ENCODE data around the gene RAB17. TPM values are rescaled to one million over a fixed set of nuclear protein-coding genes. Genes with fewer than 3 reads are reported as not detected.
A peak's percentile ranks its signal among the peaks of the same experiment; 100 is the strongest.

Gene RAB17
- total RNA-seq, 3 donors from 2014 or later = 39.7 to 43.9 TPM; not detected in 1

DNA sequence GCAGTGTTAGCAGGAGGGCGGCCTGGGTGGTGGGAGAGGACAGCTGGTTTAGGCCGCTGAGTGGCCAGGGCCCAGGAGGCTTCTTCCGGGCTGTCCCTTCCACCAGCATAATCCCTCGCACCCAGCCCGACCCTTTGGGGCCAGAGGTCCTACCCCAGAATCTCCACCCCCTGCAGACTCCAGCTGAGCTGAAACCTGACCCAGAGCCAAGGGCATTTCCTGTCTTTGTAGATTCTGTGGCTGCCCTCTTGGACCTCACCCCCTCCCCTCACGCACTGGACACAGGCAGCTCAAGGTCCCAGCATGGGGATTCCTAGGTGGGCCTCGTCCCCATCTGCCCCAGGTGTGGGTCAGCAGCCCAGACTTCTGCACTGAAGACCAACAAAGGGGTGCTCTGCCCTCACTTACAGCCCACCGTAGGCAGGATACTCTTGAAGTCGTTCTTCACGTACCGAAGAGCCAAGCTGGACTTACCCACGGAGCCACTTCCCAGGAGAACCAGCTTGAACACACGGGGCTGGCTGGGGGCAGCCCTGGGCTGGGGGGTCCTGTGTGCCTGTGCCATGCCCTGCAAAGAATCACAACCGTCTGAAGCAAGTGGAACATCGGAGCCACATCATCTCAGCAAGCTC is 4.8 kb downstream of the RAB17 start:
- TF ChIP-seq POLR2AphosphoS5 (IDR thresholded peaks at IDR 0.05) (no peak), POLR2A (IDR thresholded peaks at IDR 0.05) (no peak)
- TF ChIP-seq, protein P1, sequence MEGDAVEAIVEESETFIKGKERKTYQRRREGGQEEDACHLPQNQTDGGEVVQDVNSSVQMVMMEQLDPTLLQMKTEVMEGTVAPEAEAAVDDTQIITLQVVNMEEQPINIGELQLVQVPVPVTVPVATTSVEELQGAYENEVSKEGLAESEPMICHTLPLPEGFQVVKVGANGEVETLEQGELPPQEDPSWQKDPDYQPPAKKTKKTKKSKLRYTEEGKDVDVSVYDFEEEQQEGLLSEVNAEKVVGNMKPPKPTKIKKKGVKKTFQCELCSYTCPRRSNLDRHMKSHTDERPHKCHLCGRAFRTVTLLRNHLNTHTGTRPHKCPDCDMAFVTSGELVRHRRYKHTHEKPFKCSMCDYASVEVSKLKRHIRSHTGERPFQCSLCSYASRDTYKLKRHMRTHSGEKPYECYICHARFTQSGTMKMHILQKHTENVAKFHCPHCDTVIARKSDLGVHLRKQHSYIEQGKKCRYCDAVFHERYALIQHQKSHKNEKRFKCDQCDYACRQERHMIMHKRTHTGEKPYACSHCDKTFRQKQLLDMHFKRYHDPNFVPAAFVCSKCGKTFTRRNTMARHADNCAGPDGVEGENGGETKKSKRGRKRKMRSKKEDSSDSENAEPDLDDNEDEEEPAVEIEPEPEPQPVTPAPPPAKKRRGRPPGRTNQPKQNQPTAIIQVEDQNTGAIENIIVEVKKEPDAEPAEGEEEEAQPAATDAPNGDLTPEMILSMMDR (IDR thresholded peaks at IDR 0.05) = no peak
- H3K9me3 ChIP-seq = no peaks in the 10 kb centered on the region
- no peak for DNase-seq (ENCODE audit: low spot score in 2 of 2)
- H3K27ac ChIP-seq = no peak overlapping the region
- H3K27me3 ChIP-seq = no peaks in the 10 kb centered on the region
- peaks cover 7 to 11% of the 10 kb centered on the region in 2 donors for H3K4me1 ChIP-seq
- no peak overlapping the region for H3K4me3 ChIP-seq
- intact Hi-C loops (cut with DNase I; ENCODE audit: low total_unique reads) = loop anchor here (5.0 to 10.0 kb wide), 2 partner anchors 159 to 532 kb away; no protein-coding TSS in a partner anchor
- no peaks in the 10 kb centered on the region for H3K36me3 ChIP-seq

DNA sequence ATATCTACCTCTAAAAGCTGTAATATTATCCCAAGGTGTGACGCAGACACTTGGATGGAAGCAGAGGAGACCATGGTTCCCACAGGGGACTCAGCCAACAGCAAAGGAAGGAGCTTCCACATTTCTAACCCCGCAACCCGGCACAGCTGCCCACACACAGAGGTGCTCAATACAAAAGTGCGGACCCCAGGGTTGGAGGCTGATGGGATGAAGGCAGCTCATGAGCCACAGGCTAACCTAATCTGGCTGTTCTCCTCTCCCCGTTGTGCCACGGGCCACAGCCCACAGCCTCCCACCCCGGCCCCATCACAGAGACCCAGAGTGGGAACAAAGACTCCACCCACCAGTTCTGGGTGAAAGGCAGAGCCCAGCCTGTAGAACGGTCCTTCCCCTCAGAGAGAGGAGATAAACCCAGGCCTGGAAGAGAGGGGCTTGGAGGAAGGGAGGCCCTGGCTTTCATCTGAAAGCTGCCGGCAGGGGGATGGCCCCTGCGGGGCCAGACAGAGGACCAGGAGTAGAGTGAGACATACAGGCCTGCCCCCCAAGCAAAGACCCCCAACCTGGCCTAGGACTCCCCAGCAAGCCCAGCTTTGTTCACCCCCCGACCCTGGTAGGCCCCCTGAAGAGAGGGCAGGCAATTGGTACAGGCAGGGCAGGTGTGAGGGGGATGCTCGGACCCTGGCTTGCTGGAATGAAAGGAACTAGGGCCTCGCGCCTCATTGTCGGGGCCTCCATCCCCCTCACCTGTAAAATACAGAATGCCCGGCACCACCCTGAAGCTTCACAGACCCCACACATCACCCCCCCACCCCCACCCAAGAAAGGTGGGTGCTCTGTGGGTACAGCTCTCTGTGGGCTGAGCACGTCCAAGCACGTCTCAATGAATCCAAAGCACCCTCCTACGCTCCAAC is 6.9 kb downstream of the RAB17 start:
- intact Hi-C loops (cut with DNase I; ENCODE audit: low total_unique reads) = loop anchor here (10.0 kb wide), 1 partner anchor 161 kb away; no protein-coding TSS in a partner anchor
- no peak for DNase-seq (ENCODE audit: low spot score in 2 of 2)
- Histone ChIP-seq H3K4me3 (no peak overlapping the region), H3K4me1 (peaks cover 7 to 11% of the 10 kb centered on the region in 2 donors), H3K9me3 (no peaks in the 10 kb centered on the region), H3K36me3 (no peaks in the 10 kb centered on the region), H3K27ac (peak overlapping the region in 1 of 2 donors; percentile 75), H3K27me3 (no peaks in the 10 kb centered on the region)
- TF ChIP-seq POLR2A (IDR thresholded peaks at IDR 0.05) = no peak
- TF ChIP-seq, protein P1 (IDR thresholded peaks at IDR 0.05) = no peak
- TF ChIP-seq POLR2AphosphoS5 (IDR thresholded peaks at IDR 0.05) = no peak

DNA sequence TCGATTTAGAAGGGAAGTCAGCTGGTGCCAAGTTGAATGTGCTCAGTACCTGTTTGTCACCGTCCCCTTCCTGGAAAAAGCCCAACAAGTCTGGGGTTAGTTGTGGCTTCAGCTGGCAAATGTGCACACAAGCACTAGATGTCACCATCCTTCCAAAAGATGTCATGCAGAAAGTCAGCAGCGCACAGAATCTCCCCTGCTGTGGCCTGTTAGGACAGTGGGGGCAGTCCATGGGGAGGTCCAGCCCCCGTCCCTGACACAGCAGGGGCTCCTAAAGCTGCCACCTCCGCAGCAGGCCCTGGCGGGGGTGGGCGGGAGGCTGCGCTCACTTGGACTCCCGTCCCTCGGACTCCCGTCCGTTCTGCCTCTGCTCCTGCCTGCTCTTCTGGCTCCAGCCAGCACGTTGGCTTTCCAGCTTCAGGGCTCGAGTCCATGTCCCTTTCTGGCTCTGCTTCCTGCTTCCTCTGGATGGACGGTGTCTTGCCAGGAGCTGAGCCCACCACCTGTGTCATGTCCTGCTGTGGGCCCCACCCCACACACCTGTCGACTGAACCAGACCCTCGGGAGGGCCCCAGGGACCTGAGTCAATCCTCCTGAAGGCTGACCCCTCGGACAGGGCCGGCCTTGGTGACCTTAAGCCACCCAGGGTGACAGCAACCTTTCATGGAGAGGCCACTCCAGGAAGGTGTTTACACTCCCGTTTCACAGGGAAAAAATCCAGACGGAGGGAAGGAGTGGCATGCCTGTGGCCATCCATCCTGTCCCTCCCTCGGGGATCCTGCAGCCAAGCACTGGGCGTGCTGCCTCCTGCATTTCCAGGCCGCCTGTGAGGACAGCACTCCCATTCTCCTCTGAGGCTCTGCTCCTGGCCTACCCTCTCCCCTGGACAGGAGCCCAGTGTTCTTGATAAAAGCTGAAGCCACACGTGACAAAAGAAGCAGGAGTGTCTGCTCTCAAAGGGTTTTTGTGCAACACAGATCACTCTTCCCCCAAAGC is 8.5 kb downstream of the RAB17 start:
- H3K9me3 ChIP-seq = no peaks in the 10 kb centered on the region
- intact Hi-C loops (cut with DNase I; ENCODE audit: low total_unique reads) = loop anchor here (10.0 kb wide), 1 partner anchor 163 kb away; no protein-coding TSS in a partner anchor

DNA sequence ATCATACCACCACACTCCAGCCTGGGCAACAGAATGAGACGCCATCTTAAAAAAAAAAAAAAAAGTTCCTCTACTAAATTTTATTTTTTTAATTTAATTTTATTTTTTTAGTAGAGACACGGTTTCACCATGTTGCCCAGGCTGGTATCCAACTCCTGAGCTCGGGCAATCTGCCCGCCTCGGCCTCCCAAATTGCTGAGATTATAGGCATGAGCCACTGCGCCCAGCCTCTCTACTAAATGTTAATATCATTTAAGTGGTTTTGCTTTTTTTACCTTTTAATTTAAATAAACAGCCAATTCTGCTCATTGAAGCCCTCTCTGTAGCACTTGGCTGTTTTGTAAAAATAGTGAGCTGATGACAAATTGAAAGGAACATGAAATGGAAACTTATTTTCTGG is 9.2 kb downstream of the RAB17 start:
- intact Hi-C loops (cut with DNase I; ENCODE audit: low total_unique reads) = loop anchor here (10.0 kb wide), 1 partner anchor 163 kb away; no protein-coding TSS in a partner anchor
- Histone ChIP-seq H3K36me3 (no peaks in the 10 kb centered on the region), H3K4me1 (peaks cover 7 to 11% of the 10 kb centered on the region in 2 donors), H3K27me3 (no peaks in the 10 kb centered on the region), H3K9me3 (no peaks in the 10 kb centered on the region), H3K4me3 (peak overlapping the region in 1 of 3 donors; percentile 59), H3K27ac (peak overlapping the region; percentile 75 to 91)
- TF ChIP-seq, protein P1 (IDR thresholded peaks at IDR 0.05) = no peak
- TF ChIP-seq POLR2AphosphoS5 (IDR thresholded peaks at IDR 0.05) (no peak), POLR2A (IDR thresholded peaks at IDR 0.05) (no peak)
- DNase-seq (ENCODE audit: low spot score in 2 of 2) = no peak

More for the DNA sequence above, 8.5 kb downstream of the RAB17 start:
- Histone ChIP-seq H3K27me3 (no peaks in the 10 kb centered on the region), H3K36me3 (no peaks in the 10 kb centered on the region), H3K27ac (peak overlapping the region; percentile 75 to 91), H3K4me1 (peaks cover 7 to 11% of the 10 kb centered on the region in 2 donors), H3K4me3 (peak overlapping the region; percentile 2 to 59 (median 34))
- TF ChIP-seq, protein P1 (IDR thresholded peaks at IDR 0.05) = peak in 1 of 3 donors; percentile 39
- TF ChIP-seq POLR2AphosphoS5 (IDR thresholded peaks at IDR 0.05) (peak in 1 of 3 donors; percentile 41), POLR2A (IDR thresholded peaks at IDR 0.05) (no peak)
- peak in 1 of 2 donors; percentile 71 for DNase-seq (ENCODE audit: low spot score in 2 of 2)
